K562 (cell line): ENCODE measurements around the gene SH3BP2. TPM values are rescaled to one million over a fixed set of nuclear protein-coding genes. Genes with fewer than 3 reads are reported as not detected.

Experiments used
- ATAC-seq: fragments of 200-7000 bp; cut with Tn5 transposase; 3 replicates; pipeline ENCODE4 v1.9.1; 2020; ENCODE audit warnings: moderate library complexity
- BruUV-seq: library from RNA; stranded (reverse); fragments of 400-500 nt; replicated peaks from 2 replicates; lab custom pipeline; 2021; lab: Mats Ljungman, UMichigan
- CTCF ChIA-PET: fragments of 300-600 bp; formaldehyde crosslinking; extraction: SDS; loops from one replicate; lab custom pipeline; 2021; ENCODE audit warnings: low intra/inter-chr PET ratio; lab: Yijun Ruan, JAX
- POLR2A ChIA-PET: fragments of 300-600, 350-650 bp; sonication (Branson Sonifier 250); formaldehyde crosslinking; extraction: SDS; loops from one replicate; lab custom pipeline; 2021; ENCODE audit warnings: antibody characterized with exemption, inconsistent platforms; lab: Yijun Ruan, JAX
- DNase-seq, 4 experiments: peaks; one replicate each; pipeline versions ENCODE4 v3.0.0 to v3.0.0-alpha.2; 2011 to 2018; ENCODE audit warnings: low spot score in 3 of 4, mixed read lengths in 3 of 4; ENCODE audit errors: extremely low read depth in 1 of 4
- FAIRE-seq: peaks from 2 replicates; lab custom pipeline; 2011; peaks lifted over from hg19 to GRCh38; lab: Jason Lieb, UNC
- H2AFZ ChIP-seq: 2 replicates; pipeline ENCODE4 v1.6.0; 2011; ENCODE audit warnings: low read depth, low read length, control low read depth, inconsistent platforms
- H3K27ac ChIP-seq: fragments of 200-600 bp; 3 replicates; pipeline ENCODE4 v1.8.0; 2011; ENCODE audit warnings: low read depth, mild to moderate bottlenecking, control low read depth, inconsistent platforms, low read length, moderate library complexity, mixed read lengths; ENCODE audit errors: extremely low read depth
- H3K27me3 ChIP-seq, 2 experiments: fragments of 300-600 bp in 1 of 2; 2 replicates in 1 of 2; 3 replicates in 1 of 2; pipeline versions ENCODE4 v1.6.0 to v1.8.0; 2011; ENCODE audit warnings: inconsistent platforms in 2 of 2, low read length in 2 of 2, mild to moderate bottlenecking in 1 of 2, mixed read lengths in 1 of 2, moderate library complexity in 1 of 2; ENCODE audit not compliant: control insufficient read depth in 2 of 2, insufficient read depth in 2 of 2
- H3K36me3 ChIP-seq: fragments of 300-600 bp; 3 replicates; pipeline ENCODE4 v1.8.0; 2011; ENCODE audit warnings: mild to moderate bottlenecking, low read length, inconsistent platforms; ENCODE audit not compliant: control insufficient read depth, insufficient read depth
- H3K4me1 ChIP-seq, 2 experiments: fragments of 200-600 bp in 1 of 2; replicated peaks in 1 of 2; 2 replicates in 1 of 2; 3 replicates in 1 of 2; pipeline versions ENCODE4 v1.5.1 to v1.8.0; 2011; ENCODE audit warnings: inconsistent platforms in 2 of 2, low read length in 2 of 2, mild to moderate bottlenecking in 1 of 2, mixed read lengths in 1 of 2, moderate library complexity in 1 of 2; ENCODE audit not compliant: control insufficient read depth in 2 of 2, insufficient read depth in 2 of 2
- H3K4me2 ChIP-seq: 2 replicates; pipeline ENCODE4 v1.6.1; 2011; ENCODE audit warnings: low read length, control low read depth, inconsistent platforms, mixed read lengths; ENCODE audit not compliant: insufficient read depth
- H3K4me3 ChIP-seq: fragments of 200-600 bp; sonication (generic), shearing (Covaris generic); 2 replicates; pipeline ENCODE4 v1.5.1; 2016; ENCODE audit warnings: control low read depth, inconsistent platforms
- H3K79me2 ChIP-seq: fragments of 200-600 bp; 3 replicates; pipeline ENCODE4 v1.8.0; 2011; ENCODE audit warnings: low read length, inconsistent platforms; ENCODE audit not compliant: control insufficient read depth, insufficient read depth
- H3K9ac ChIP-seq, 2 experiments: 2 replicates each; pipeline versions ENCODE4 v1.6.0 to v1.6.1; 2011; ENCODE audit warnings: low read depth in 2 of 2, low read length in 2 of 2, control low read depth in 1 of 2, inconsistent platforms in 1 of 2, mild to moderate bottlenecking in 1 of 2, mixed read lengths in 1 of 2; ENCODE audit not compliant: insufficient read depth in 1 of 2
- H3K9me1 ChIP-seq: one replicate; pipeline ENCODE4 v1.6.0; 2011; ENCODE audit warnings: inconsistent platforms, mild to moderate bottlenecking, low read length, moderate library complexity; ENCODE audit not compliant: control insufficient read depth, insufficient read depth
- H3K9me3 ChIP-seq: replicated peaks from 2 replicates; pipeline ENCODE4 v1.5.1; 2011; ENCODE audit warnings: low read depth, low read length, inconsistent platforms; ENCODE audit not compliant: control insufficient read depth, insufficient read depth
- H4K20me1 ChIP-seq: replicated peaks from 2 replicates; pipeline ENCODE4 v1.6.1; 2011; ENCODE audit warnings: low read length, inconsistent platforms, mixed read lengths; ENCODE audit not compliant: control insufficient read depth, insufficient read depth
- CTCF ChIP-seq, 3 experiments: IDR thresholded peaks in 2 of 3; conservative IDR thresholded peaks in 1 of 3; 2 replicates each; pipeline ENCODE4 v1.5.1; 2011 to 2012; ENCODE audit warnings: low read length in 3 of 3, mild to moderate bottlenecking in 3 of 3, control low read depth in 2 of 3, improper control_type of control experiment in 1 of 3, inconsistent platforms in 1 of 3, low read depth in 1 of 3, mixed read lengths in 1 of 3, moderate library complexity in 1 of 3; ENCODE audit not compliant: insufficient read depth in 2 of 3
- E2F6 ChIP-seq, 2 experiments: IDR thresholded peaks; 2 replicates each; pipeline ENCODE4 v1.6.1; 2011; ENCODE audit warnings: borderline replicate concordance in 1 of 2, control low read depth in 1 of 2, low read depth in 1 of 2, low read length in 1 of 2, mild to moderate bottlenecking in 1 of 2, mixed read lengths in 1 of 2, moderate library complexity in 1 of 2; ENCODE audit not compliant: insufficient read depth in 1 of 2, insufficient read length in 1 of 2, poor library complexity in 1 of 2, severe bottlenecking in 1 of 2; ENCODE audit errors: extremely low read depth in 1 of 2
- EWSR1 ChIP-seq: fragments of 450-650 bp; IDR thresholded peaks from 2 replicates; pipeline ENCODE4 v1.6.1; 2018; ENCODE audit warnings: borderline replicate concordance, mild to moderate bottlenecking, low read depth, moderate library complexity; ENCODE audit not compliant: partially characterized antibody
- GTF2F1 ChIP-seq: IDR thresholded peaks from 2 replicates; pipeline ENCODE4 v1.6.1; 2011; ENCODE audit warnings: low read depth, low read length, improper control_type of control experiment
- NFYB ChIP-seq: IDR thresholded peaks from 2 replicates; pipeline ENCODE4 v1.6.1; 2011; ENCODE audit warnings: mild to moderate bottlenecking, moderate library complexity; ENCODE audit not compliant: insufficient read length; ENCODE audit errors: extremely low read depth
- POLR2G ChIP-seq: fragments of 200-400 bp; formaldehyde crosslinking; IDR thresholded peaks from 2 replicates; pipeline ENCODE4 v1.6.1; 2017; ENCODE audit warnings: low read depth, mild to moderate bottlenecking, antibody characterized with exemption, low read length, moderate library complexity
- ZBTB5 ChIP-seq: fragments of 450-650 bp; IDR thresholded peaks from 2 replicates; pipeline ENCODE4 v1.6.1; 2017; ENCODE audit warnings: antibody characterized with exemption
- ZZZ3 ChIP-seq: fragments of 450-650 bp; IDR thresholded peaks from 2 replicates; pipeline ENCODE4 v1.6.1; 2016; ENCODE audit warnings: antibody characterized with exemption, mild to moderate bottlenecking, moderate library complexity
- WGBS: fragments of 100-300 bp; shearing (Covaris generic); methylation state at CpG from one replicate; pipeline ENCODE4 v1.1.6; 2016; ENCODE audit warnings: low coverage, mixed read lengths; ENCODE audit not compliant: insufficient coverage; ENCODE audit errors: missing lambda C conversion rate; 5-methylcytosine and 5-hydroxymethylcytosine counted together
- in situ Hi-C: fragments of 300-500 bp; cut with MboI; formaldehyde crosslinking; loops from 4 replicates; pipeline ENCODE4 v1.15.0; 2018; ENCODE audit warnings: inconsistent platforms, mixed read lengths
- intact Hi-C: fragments of 100-400 bp; cut with micrococcal nuclease; formaldehyde crosslinking; loops from 2 replicates; pipeline ENCODE4 v1.14.2; 2022
- polyA plus RNA-seq, 8 experiments: library from polyadenylated mRNA; depleted of rRNA in 4 of 8; stranded (reverse) in 5 of 8; unstranded in 3 of 8; fragments of >200 nt; fragmentation: Nextera tagmentation in 2 of 8; fragmentation: Illumina TruSeq in 1 of 8; extraction: Ambion mirVana in 2 of 8; extraction: Trizol in 1 of 8; gene quantifications; 2 replicates each; pipeline versions ENCODE4 v1.2.1 to v1.2.3, GENCODE V29; 2011 to 2014; ENCODE audit warnings: inconsistent platforms in 1 of 8, missing spikeins in 1 of 8
- total RNA-seq, 7 experiments: library from RNA; depleted of rRNA in 6 of 7; stranded (reverse); fragments of >200 nt in 6 of 7; fragmentation: Illumina TruSeq in 2 of 7; extraction: Trizol in 2 of 7; gene quantifications; 2 replicates each; pipeline versions ENCODE4 v1.2.1 to v1.2.3, GENCODE V29; 2011 to 2021; ENCODE audit warnings: low replicate concordance in 1 of 7

SH3BP2 gene
- total and polyA plus RNA-seq, 9 of the 15 experiments (the other 6 are each of a cell fraction or from before 2014, with no cell fraction given): 0.34 to 16.0 (median 5.1) TPM

GRCh38 chr4:2824329-2824835 lies 31.5 kb downstream of the SH3BP2 start:
- POLR2A ChIA-PET: interaction anchor here (0.7 kb wide), 1 partner anchor 1097 kb away, joined by 3 read pairs; no protein-coding TSS in a partner anchor
- Histone ChIP-seq H3K9me3 (no peaks in the 10 kb centered on the region), H3K36me3 (no peaks in the 10 kb centered on the region), H3K9ac (no peak overlapping the region), H3K4me3 (no peak overlapping the region), H3K27ac (no peak overlapping the region), H3K4me2 (no peak overlapping the region), H3K27me3 (no peaks in the 10 kb centered on the region), H3K4me1 (peaks cover 0 to 41% of the 10 kb centered on the region in 2 experiments; a peak in 1 of 5 replicates), H3K9me1 (peaks cover 2% of the 10 kb centered on the region), H4K20me1 (peaks cover 5% of the 10 kb centered on the region; the same call in 1 of the 2 replicates), H2AFZ (no peak overlapping the region), H3K79me2 (no peaks in the 10 kb centered on the region)
- CTCF ChIA-PET: no interaction called here
- no peak for DNase-seq
- no TSS peak for BruUV-seq
- in situ Hi-C loops: no loop called here
- 78% methylated on average over 19 of the region's 24 CpGs for WGBS
- no peak for ATAC-seq
- intact Hi-C loops: no loop called here
- no peak for FAIRE-seq
- TF ChIP-seq ZZZ3: no peak
- no peak for TF ChIP-seq NFYB
- TF ChIP-seq ZBTB5: no peak
- no peak for TF ChIP-seq POLR2G
- TF ChIP-seq E2F6 (IDR thresholded peaks at IDR 0.05; ENCODE audit: borderline replicate concordance in 1 of 2, extremely low read depth in 1 of 2, insufficient read depth in 1 of 2, insufficient read length in 1 of 2, low read depth in 1 of 2, low read length in 1 of 2, poor library complexity in 1 of 2, severe bottlenecking in 1 of 2): no peak
- TF ChIP-seq GTF2F1: no peak
- no peak for TF ChIP-seq EWSR1
- no peak for TF ChIP-seq CTCF (IDR thresholded peaks at IDR 0.05 in 2 of 3, conservative IDR thresholded peaks at IDR 0.05 in 1 of 3; ENCODE audit: insufficient read depth in 2 of 3, low read depth in 1 of 3, low read length in 3 of 3)
